H1 (cell line): ENCODE measurements around the gene SEC11A. TPM values are rescaled to one million over a fixed set of nuclear protein-coding genes. Genes with fewer than 3 reads are reported as not detected.

Source experiments
- CTCF ChIA-PET: fragments of 300-600 bp; sonication (Branson Sonifier 250); formaldehyde crosslinking; loops from one replicate; lab custom pipeline; 2021; ENCODE audit not compliant: partially characterized antibody; lab: Charles Lee
- POLR2A ChIA-PET: fragments of 300-600 bp; sonication (Branson Sonifier 250); formaldehyde crosslinking; loops from one replicate; lab custom pipeline; 2021; ENCODE audit warnings: inconsistent platforms; ENCODE audit not compliant: partially characterized antibody; lab: Charles Lee
- DNase-seq, 2 experiments: peaks; one replicate each; pipeline versions ENCODE4 v3.0.0 to v3.0.0-alpha.2; 2010 to 2022; ENCODE audit warnings: low spot score in 2 of 2, low read depth in 1 of 2, mixed read lengths in 1 of 2
- FAIRE-seq: peaks from 2 replicates; lab custom pipeline; 2011; peaks lifted over from hg19 to GRCh38; lab: Jason Lieb, UNC
- H2AFZ ChIP-seq: 2 replicates; pipeline ENCODE4 v1.8.1; 2012; ENCODE audit warnings: low read length, inconsistent platforms
- H2AK5ac ChIP-seq: 2 replicates; pipeline ENCODE4 v1.6.1; 2013; ENCODE audit warnings: low read depth, low read length
- H2BK120ac ChIP-seq: replicated peaks from 2 replicates; pipeline ENCODE3; 2013; ENCODE audit warnings: low read depth, low read length, inconsistent platforms
- H2BK12ac ChIP-seq: 2 replicates; pipeline ENCODE4 v1.6.1; 2013; ENCODE audit warnings: low read depth, low read length
- H2BK15ac ChIP-seq: 2 replicates; pipeline ENCODE4 v1.6.1; 2013; ENCODE audit warnings: low read length
- H2BK20ac ChIP-seq: 2 replicates; pipeline ENCODE4 v1.6.1; 2013; ENCODE audit warnings: low read length
- H2BK5ac ChIP-seq: 2 replicates; pipeline ENCODE4 v1.6.1; 2013; ENCODE audit warnings: low read depth, low read length
- H3K14ac ChIP-seq: 2 replicates; pipeline ENCODE4 v1.6.1; 2013; ENCODE audit warnings: inconsistent platforms; ENCODE audit not compliant: insufficient read length
- H3K18ac ChIP-seq: 2 replicates; pipeline ENCODE4 v1.6.1; 2013; ENCODE audit warnings: low read length; ENCODE audit errors: extremely low read depth
- H3K23ac ChIP-seq: 2 replicates; pipeline ENCODE4 v1.6.1; 2013; ENCODE audit warnings: inconsistent platforms; ENCODE audit not compliant: insufficient read length
- H3K23me2 ChIP-seq: 2 replicates; pipeline ENCODE4 v1.6.1; 2013; ENCODE audit warnings: low read depth, low read length
- H3K27ac ChIP-seq: 2 replicates; pipeline ENCODE4 v1.6.1; 2011; ENCODE audit warnings: low read depth, low read length, inconsistent platforms
- H3K27me3 ChIP-seq, 4 experiments: replicated peaks in 1 of 4; 1 replicate in 1 of 4; 2 replicates in 3 of 4; pipeline versions ENCODE4 v1.6.1 to v1.8.1; 2011 to 2013; ENCODE audit warnings: low read length in 3 of 4, mild to moderate bottlenecking in 3 of 4, inconsistent platforms in 2 of 4, mixed read lengths in 2 of 4, moderate library complexity in 1 of 4; ENCODE audit not compliant: control insufficient read depth in 3 of 4, insufficient read depth in 3 of 4; ENCODE audit errors: extremely low read depth in 1 of 4
- H3K36me3 ChIP-seq, 4 experiments: 2 replicates each; pipeline versions ENCODE4 v1.6.1 to v1.8.1; 2011 to 2013; ENCODE audit warnings: mild to moderate bottlenecking in 4 of 4, low read length in 3 of 4, moderate library complexity in 2 of 4, control low read depth in 1 of 4, inconsistent platforms in 1 of 4; ENCODE audit not compliant: insufficient read depth in 4 of 4, control insufficient read depth in 2 of 4
- H3K4ac ChIP-seq: replicated peaks from 2 replicates; pipeline ENCODE3; 2013; ENCODE audit warnings: low read length, low read depth, mixed read lengths, inconsistent platforms; ENCODE audit not compliant: insufficient read length
- H3K4me1 ChIP-seq, 4 experiments: replicated peaks in 1 of 4; 1 replicate in 1 of 4; 2 replicates in 3 of 4; pipeline versions ENCODE4 v1.6.1 to v1.8.1; 2011 to 2013; ENCODE audit warnings: low read length in 3 of 4, inconsistent platforms in 2 of 4, mixed read lengths in 1 of 4; ENCODE audit not compliant: insufficient read depth in 4 of 4, control insufficient read depth in 3 of 4
- H3K4me2 ChIP-seq, 2 experiments: 2 replicates each; pipeline versions ENCODE4 v1.6.1 to v1.8.1; 2011 to 2013; ENCODE audit warnings: low read depth in 2 of 2, low read length in 2 of 2, control low read depth in 1 of 2, inconsistent platforms in 1 of 2, mild to moderate bottlenecking in 1 of 2; ENCODE audit not compliant: insufficient read depth in 1 of 2
- H3K4me3 ChIP-seq, 4 experiments: fragments of 200-600, 300-600 bp in 1 of 4; sonication (generic), shearing (Covaris generic), sonication (Bioruptor Twin) in 1 of 4; 2 replicates each; pipeline versions ENCODE4 v1.5.1 to v1.8.1; 2011 to 2016; ENCODE audit warnings: low read length in 4 of 4, low read depth in 3 of 4, control low read depth in 2 of 4, inconsistent platforms in 2 of 4, mild to moderate bottlenecking in 2 of 4, mixed read lengths in 1 of 4, moderate library complexity in 1 of 4; ENCODE audit not compliant: insufficient read depth in 2 of 4; ENCODE audit errors: extremely low read depth in 1 of 4
- H3K56ac ChIP-seq: replicated peaks from 2 replicates; pipeline ENCODE3; 2013; ENCODE audit warnings: low read depth, mild to moderate bottlenecking, mixed read lengths, low read length, inconsistent platforms; ENCODE audit not compliant: insufficient read length
- H3K79me1 ChIP-seq: 2 replicates; pipeline ENCODE4 v1.6.1; 2013; ENCODE audit warnings: low read depth, low read length, control low read depth
- H3K79me2 ChIP-seq, 2 experiments: 2 replicates each; pipeline versions ENCODE4 v1.6.1 to v1.8.1; 2012 to 2013; ENCODE audit warnings: low read length in 2 of 2, mild to moderate bottlenecking in 2 of 2, inconsistent platforms in 1 of 2; ENCODE audit not compliant: insufficient read depth in 2 of 2, control insufficient read depth in 1 of 2
- H3K9ac ChIP-seq, 4 experiments: replicated peaks in 1 of 4; 1 replicate in 1 of 4; 2 replicates in 3 of 4; pipeline versions ENCODE4 v1.6.1 to v1.8.1; 2011 to 2013; ENCODE audit warnings: low read depth in 3 of 4, low read length in 3 of 4, control low read depth in 2 of 4, mild to moderate bottlenecking in 2 of 4, moderate library complexity in 2 of 4, inconsistent platforms in 1 of 4; ENCODE audit errors: extremely low read depth in 1 of 4
- H3K9me3 ChIP-seq, 2 experiments: 2 replicates each; pipeline versions ENCODE4 v1.6.1 to v1.8.1; 2012 to 2013; ENCODE audit warnings: mild to moderate bottlenecking in 2 of 2, moderate library complexity in 2 of 2, control low read depth in 1 of 2, inconsistent platforms in 1 of 2, low read depth in 1 of 2, low read length in 1 of 2, mixed read lengths in 1 of 2; ENCODE audit not compliant: insufficient read depth in 2 of 2
- H4K20me1 ChIP-seq, 2 experiments: replicated peaks in 1 of 2; 2 replicates each; pipeline versions ENCODE3 to v1.8.1; 2011 to 2013; ENCODE audit warnings: inconsistent platforms in 2 of 2, low read length in 2 of 2, mild to moderate bottlenecking in 1 of 2; ENCODE audit not compliant: insufficient read depth in 2 of 2, control insufficient read depth in 1 of 2
- H4K5ac ChIP-seq: 2 replicates; pipeline ENCODE4 v1.6.1; 2013; ENCODE audit warnings: low read length, low read depth, mixed read lengths, inconsistent platforms; ENCODE audit not compliant: insufficient read length
- H4K8ac ChIP-seq: 2 replicates; pipeline ENCODE4 v1.8.0; 2013; ENCODE audit warnings: mild to moderate bottlenecking, moderate library complexity, low read length, inconsistent platforms; ENCODE audit not compliant: insufficient read depth; ENCODE audit errors: extremely low read depth
- H4K91ac ChIP-seq: replicated peaks from 2 replicates; pipeline ENCODE3; 2013; ENCODE audit warnings: low read length, mixed read lengths, inconsistent platforms; ENCODE audit not compliant: insufficient read length
- CBX8 ChIP-seq: fragments of 300-800, 300-1000 bp; sonication (generic); IDR thresholded peaks from 2 replicates; pipeline ENCODE4 v1.7.1; 2016; ENCODE audit warnings: low read depth, low read length, borderline replicate concordance
- CEBPB ChIP-seq: IDR thresholded peaks from 2 replicates; pipeline ENCODE4 v1.6.1; 2012; ENCODE audit warnings: low read depth, low read length
- EZH2 ChIP-seq: fragments of 200-600 bp; sonication (generic); IDR thresholded peaks from 2 replicates; pipeline ENCODE4 v1.7.1; 2012; ENCODE audit warnings: low read depth, mild to moderate bottlenecking, moderate library complexity, low read length, inconsistent platforms; ENCODE audit not compliant: severe bottlenecking
- TAF7 ChIP-seq: optimal IDR thresholded peaks from 2 replicates; pipeline ENCODE3; 2011; ENCODE audit warnings: low read depth, mild to moderate bottlenecking, inconsistent platforms, low read length, moderate library complexity, borderline replicate concordance
- WGBS, 2 experiments: shearing (Covaris generic) in 1 of 2; methylation state at CpG; one replicate each; pipeline versions ENCODE4 v1.1.6 to v1.1.7; 2013 to 2015; ENCODE audit warnings: low lambda C conversion rate in 2 of 2, mixed read lengths in 2 of 2, inconsistent platforms in 1 of 2, low coverage in 1 of 2, missing lambda C conversion rate in 1 of 2; ENCODE audit not compliant: insufficient replicate concordance in 2 of 2, insufficient coverage in 1 of 2, insufficient read length in 1 of 2; ENCODE audit errors: extremely low coverage in 1 of 2, missing lambda C conversion rate in 1 of 2; 5-methylcytosine and 5-hydroxymethylcytosine counted together
- polyA plus RNA-seq, 7 experiments: library from polyadenylated mRNA; depleted of rRNA in 3 of 7; stranded (reverse) in 5 of 7; unstranded in 2 of 7; fragments of >200 nt in 5 of 7; fragments of 200-250 nt in 2 of 7; gene quantifications; 1 replicate in 5 of 7; 2 replicates in 1 of 7; 4 replicates in 1 of 7; pipeline versions ENCODE4 v1.2.1 to v1.2.3, GENCODE V29; 2011 to 2013; ENCODE audit warnings: missing spikeins in 2 of 7, mixed read lengths in 2 of 7
- total RNA-seq: library from RNA; stranded (reverse); fragmentation: NEBNext Ultra II Directional; extraction: Animal tissue kit (Norgen Biotek cat#: 25700); gene quantifications from 2 replicates; pipeline ENCODE4 v1.2.1, GENCODE V29; 2021

The SEC11A gene
- total and polyA plus RNA-seq, 2 of the 8 experiments (the other 6 are each of a cell fraction or from before 2014, with no cell fraction given), result 268 to 316 TPM

GRCh38 chr15:84669726-84670125 lies 46.2 kb downstream of the SEC11A start:
- Histone ChIP-seq H2AFZ (no peak overlapping the region), H3K4me3 (no peak overlapping the region), H2BK20ac (no peak overlapping the region), H2BK120ac (no peak overlapping the region), H3K27ac (no peak overlapping the region), H4K5ac (no peak overlapping the region), H3K36me3 (peaks cover 13 to 46% (median 29%) of the 10 kb centered on the region in 4 experiments), H3K79me2 (no peaks in the 10 kb centered on the region), H3K23ac (no peak overlapping the region), H3K27me3 (no peaks in the 10 kb centered on the region), H3K23me2 (no peaks in the 10 kb centered on the region), H2BK5ac (no peak overlapping the region), H3K9me3 (no peaks in the 10 kb centered on the region), H3K18ac (no peak overlapping the region), H4K8ac (no peak overlapping the region), H3K4me2 (no peak overlapping the region), H3K4ac (no peak overlapping the region), H3K79me1 (no peaks in the 10 kb centered on the region), H4K91ac (no peak overlapping the region), H3K14ac (no peak overlapping the region), H2BK15ac (no peak overlapping the region), H2BK12ac (no peak overlapping the region), H3K9ac (no peak overlapping the region), H2AK5ac (no peak overlapping the region), H4K20me1 (peaks cover 0 to 2% of the 10 kb centered on the region in 2 experiments), H3K4me1 (no peaks in the 10 kb centered on the region), H3K56ac (no peak overlapping the region)
- FAIRE-seq, result no peak
- CTCF ChIA-PET, result interaction anchor here (0.6 to 1.8 kb wide), 4 partner anchors 46 to 209 kb away, joined by 3 to 5 read pairs (median 4); no protein-coding TSS in a partner anchor
- TF ChIP-seq CEBPB, result no peak
- TF ChIP-seq EZH2, result no peak
- TF ChIP-seq TAF7, result no peak
- TF ChIP-seq CBX8, result no peak
- POLR2A ChIA-PET, result interaction anchor here (1.4 kb wide), 1 partner anchor 15 kb away, joined by 5 read pairs; the partner anchor contains the start of gene WDR73
- peak in 1 of 2 experiments; percentile 11 for DNase-seq
- 94% methylated on average over 8 of the region's 8 CpGs; no CpG with 5 or more reads in 1 of the 2 experiments for WGBS, 2 experiments
